B cell (primary cell): ENCODE data around the gene EPB41L5. TPM values are rescaled to one million over a fixed set of nuclear protein-coding genes. Genes with fewer than 3 reads are reported as not detected.

Source experiments
- ATAC-seq: fragments of 200-7000 bp; cut with Tn5 transposase; one replicate; pipeline ENCODE4 v1.10.0; 2021; ENCODE audit warnings: low read depth, mild to moderate bottlenecking, moderate number of reproducible peaks, moderate library complexity
- CTCF ChIA-PET: fragments of 350-600 bp; sonication (Branson Sonifier 250); formaldehyde crosslinking; loops from one replicate; lab custom pipeline; 2021; ENCODE audit warnings: antibody characterized with exemption, inconsistent platforms; lab: Charles Lee
- POLR2A ChIA-PET: fragments of 350-600 bp; sonication (Branson Sonifier 250); formaldehyde crosslinking; loops from one replicate; lab custom pipeline; 2021; ENCODE audit warnings: antibody characterized with exemption; lab: Charles Lee
- DNase-seq: peaks from one replicate; pipeline ENCODE4 v3.0.0; 2013
- H2AFZ ChIP-seq: 2 replicates; pipeline ENCODE4 v1.6.1; 2012; ENCODE audit warnings: mild to moderate bottlenecking, low read depth, low read length; ENCODE audit not compliant: insufficient read depth, poor library complexity, severe bottlenecking
- H3K27ac ChIP-seq, 2 donors: 1 replicate in 1 of 2; 2 replicates in 1 of 2; pipeline ENCODE4 v1.5.1; 2012 to 2013; ENCODE audit warnings: low read length in 2 of 2, mild to moderate bottlenecking in 2 of 2, moderate library complexity in 1 of 2
- H3K27me3 ChIP-seq, 4 experiments: fragments of 200-600 bp in 1 of 4; sonication (generic) in 1 of 4; replicated peaks in 1 of 4; 1 replicate in 2 of 4; 2 replicates in 2 of 4; pipeline versions ENCODE4 v1.6.1 to v1.7.0; 2013 to 2016; ENCODE audit warnings: low read length in 3 of 4, mild to moderate bottlenecking in 2 of 4, mixed read lengths in 1 of 4, moderate library complexity in 1 of 4; ENCODE audit not compliant: insufficient read depth in 4 of 4, control insufficient read depth in 3 of 4; ENCODE audit errors: control extremely low read depth in 1 of 4
- H3K36me3 ChIP-seq, 2 experiments: replicated peaks in 1 of 2; 1 replicate in 1 of 2; 2 replicates in 1 of 2; pipeline versions ENCODE4 v1.6.1 to v1.7.1; 2013; ENCODE audit warnings: low read length in 1 of 2; ENCODE audit not compliant: insufficient read depth in 2 of 2, control insufficient read depth in 1 of 2; ENCODE audit errors: control extremely low read depth in 1 of 2, extremely low read depth in 1 of 2
- H3K4me1 ChIP-seq, 2 donors: fragments of 200-600 bp in 1 of 2; sonication (generic) in 1 of 2; 1 replicate in 1 of 2; 2 replicates in 1 of 2; pipeline versions ENCODE4 v1.5.1 to v1.6.1; 2013 to 2017; ENCODE audit warnings: low read length in 2 of 2; ENCODE audit not compliant: control insufficient read depth in 2 of 2, insufficient read depth in 2 of 2
- H3K4me2 ChIP-seq: replicated peaks from 2 replicates; pipeline ENCODE3; 2012; ENCODE audit warnings: mild to moderate bottlenecking, low read depth, low read length; ENCODE audit not compliant: poor library complexity, severe bottlenecking
- H3K4me3 ChIP-seq, 5 experiments: fragments of 200-600 bp in 1 of 5; sonication (generic) in 1 of 5; 1 replicate in 3 of 5; 2 replicates in 2 of 5; pipeline versions ENCODE4 v1.5.1 to v1.7.0; 2011 to 2016; ENCODE audit warnings: low read length in 4 of 5, mild to moderate bottlenecking in 4 of 5, low read depth in 2 of 5, control low read depth in 1 of 5, moderate library complexity in 1 of 5; ENCODE audit not compliant: insufficient read depth in 1 of 5; ENCODE audit errors: control extremely low read depth in 1 of 5, extremely low read depth in 1 of 5
- H3K79me2 ChIP-seq: fragments of 200-600 bp; sonication (generic); one replicate; pipeline ENCODE4 v1.6.0; 2016; ENCODE audit warnings: low read length; ENCODE audit not compliant: control insufficient read depth, insufficient read depth
- H3K9ac ChIP-seq: fragments of 200-600 bp; sonication (generic); 2 replicates; pipeline ENCODE4 v1.6.1; 2017; ENCODE audit warnings: mild to moderate bottlenecking, low read length, moderate library complexity
- H3K9me3 ChIP-seq, 3 donors: one replicate each; pipeline versions ENCODE4 v1.6.1 to v1.7.1; 2013; ENCODE audit warnings: low read length in 2 of 3; ENCODE audit not compliant: control insufficient read depth in 2 of 3, insufficient read depth in 1 of 3; ENCODE audit errors: control extremely low read depth in 1 of 3
- H4K20me1 ChIP-seq: 2 replicates; pipeline ENCODE4 v1.6.0; 2012; ENCODE audit warnings: mild to moderate bottlenecking, low read length; ENCODE audit not compliant: insufficient read depth, control insufficient read depth, poor library complexity, severe bottlenecking
- H3K27ac Mint-ChIP-seq: one replicate; pipeline ENCODE4 v1.8.0; 2021; ENCODE audit warnings: mixed read lengths
- H3K27me3 Mint-ChIP-seq: one replicate; pipeline ENCODE4 v1.8.0; 2021; ENCODE audit warnings: mixed read lengths
- H3K4me1 Mint-ChIP-seq: one replicate; pipeline ENCODE4 v1.8.0; 2021; ENCODE audit warnings: mixed read lengths
- H3K4me3 Mint-ChIP-seq: one replicate; pipeline ENCODE4 v1.8.0; 2021; ENCODE audit warnings: mixed read lengths
- H3K9me3 Mint-ChIP-seq: one replicate; pipeline ENCODE4 v1.8.0; 2022; ENCODE audit warnings: mixed read lengths; ENCODE audit not compliant: insufficient read depth
- EZH2 ChIP-seq: IDR thresholded peaks from 2 replicates; pipeline ENCODE4 v1.6.1; 2012; ENCODE audit warnings: borderline replicate concordance, low read depth, mild to moderate bottlenecking, moderate library complexity, low read length; ENCODE audit not compliant: insufficient read depth, poor library complexity, severe bottlenecking
- WGBS: methylation state at CpG from one replicate; pipeline ENCODE4 v1.1.5; 2013; ENCODE audit warnings: missing lambda C conversion rate; ENCODE audit not compliant: insufficient coverage; 5-methylcytosine and 5-hydroxymethylcytosine counted together
- intact Hi-C: fragments of 100-400 bp; cut with micrococcal nuclease; formaldehyde crosslinking; loops from one replicate; pipeline ENCODE4 v1.10.0; 2022
- polyA plus RNA-seq: library from polyadenylated mRNA; depleted of rRNA; stranded (reverse); fragments of >200 nt; gene quantifications from 2 replicates; pipeline ENCODE4 v1.2.3, GENCODE V29; 2012
- total RNA-seq, 2 donors: library from RNA; stranded (reverse); fragments of 120-200 nt in 1 of 2; gene quantifications; 1 replicate in 1 of 2; 2 replicates in 1 of 2; pipeline versions ENCODE4 v1.2.3 to v1.2.4, GENCODE V29; 2013 to 2022
- TF ChIP-seq, protein P1 (sequence below): fragments of 200-600 bp; IDR thresholded peaks from one replicate; pipeline ENCODE4 v1.8.0; 2022; ENCODE audit warnings: antibody characterized with exemption, mild to moderate bottlenecking

EPB41L5 gene
- total and polyA plus RNA-seq, 2 donors (not counting 1 experiment from before 2014, with no cell fraction given): 3.9 to 14.0 TPM

DNA sequence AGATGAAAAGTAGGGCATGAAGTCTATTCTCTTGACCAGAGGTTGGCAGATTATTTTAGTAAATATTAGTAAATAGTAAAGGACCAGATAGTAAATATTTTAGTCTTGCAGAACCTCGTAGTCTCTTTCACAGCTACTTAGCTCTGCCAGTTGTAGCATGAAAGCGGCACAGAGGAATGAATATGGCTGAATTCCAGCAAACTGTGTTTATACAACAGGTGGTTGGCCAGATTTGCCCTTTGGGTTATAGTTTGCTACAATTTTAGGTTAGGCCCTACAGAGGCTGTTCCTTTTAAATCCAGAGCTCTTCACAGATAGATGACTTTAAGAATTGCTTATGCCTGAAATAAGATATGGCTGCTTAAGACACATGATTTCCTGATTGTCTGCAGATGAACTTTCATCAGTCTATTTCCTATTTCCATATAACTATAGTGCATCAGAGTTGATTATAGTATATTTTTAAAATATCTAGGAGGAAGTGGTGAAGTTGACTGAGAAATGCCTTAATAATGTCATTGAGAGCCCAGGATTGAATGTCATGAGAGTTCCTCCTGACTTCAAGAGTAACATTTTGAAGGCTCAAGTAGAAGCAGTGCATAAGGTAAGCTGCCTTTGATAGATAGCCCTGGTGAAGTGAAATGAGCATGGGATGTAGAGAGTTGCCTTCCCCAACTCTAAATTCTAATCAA lies 129.8 kb downstream of the EPB41L5 start:
- Histone ChIP-seq H4K20me1 (no peaks in the 10 kb centered on the region), H3K79me2 (no peaks in the 10 kb centered on the region), H3K9ac (no peak overlapping the region), H3K36me3 (no peaks in the 10 kb centered on the region), H3K4me2 (no peak overlapping the region), H2AFZ (no peak overlapping the region), H3K27ac (no peak overlapping the region), H3K4me1 (no peaks in the 10 kb centered on the region), H3K4me3 (no peak overlapping the region), H3K9me3 (no peaks in the 10 kb centered on the region), H3K27me3 (no peaks in the 10 kb centered on the region)
- DNase-seq (no peak), ATAC-seq (no peak)
- H3K27me3 Mint-ChIP-seq: no peaks in the 10 kb centered on the region
- WGBS: 100% methylated on average over 2 of the region's 2 CpGs
- H3K27ac Mint-ChIP-seq: no peak overlapping the region
- H3K9me3 Mint-ChIP-seq: no peaks in the 10 kb centered on the region
- POLR2A ChIA-PET: no interaction called here
- H3K4me3 Mint-ChIP-seq: no peak overlapping the region
- CTCF ChIA-PET: interaction anchor here (1.0 kb wide), 1 partner anchor 32 kb away, joined by 3 read pairs; no protein-coding TSS in a partner anchor
- no peaks in the 10 kb centered on the region for H3K4me1 Mint-ChIP-seq
- intact Hi-C loops: no loop called here
- TF ChIP-seq EZH2: no peak
- TF ChIP-seq, protein P1, sequence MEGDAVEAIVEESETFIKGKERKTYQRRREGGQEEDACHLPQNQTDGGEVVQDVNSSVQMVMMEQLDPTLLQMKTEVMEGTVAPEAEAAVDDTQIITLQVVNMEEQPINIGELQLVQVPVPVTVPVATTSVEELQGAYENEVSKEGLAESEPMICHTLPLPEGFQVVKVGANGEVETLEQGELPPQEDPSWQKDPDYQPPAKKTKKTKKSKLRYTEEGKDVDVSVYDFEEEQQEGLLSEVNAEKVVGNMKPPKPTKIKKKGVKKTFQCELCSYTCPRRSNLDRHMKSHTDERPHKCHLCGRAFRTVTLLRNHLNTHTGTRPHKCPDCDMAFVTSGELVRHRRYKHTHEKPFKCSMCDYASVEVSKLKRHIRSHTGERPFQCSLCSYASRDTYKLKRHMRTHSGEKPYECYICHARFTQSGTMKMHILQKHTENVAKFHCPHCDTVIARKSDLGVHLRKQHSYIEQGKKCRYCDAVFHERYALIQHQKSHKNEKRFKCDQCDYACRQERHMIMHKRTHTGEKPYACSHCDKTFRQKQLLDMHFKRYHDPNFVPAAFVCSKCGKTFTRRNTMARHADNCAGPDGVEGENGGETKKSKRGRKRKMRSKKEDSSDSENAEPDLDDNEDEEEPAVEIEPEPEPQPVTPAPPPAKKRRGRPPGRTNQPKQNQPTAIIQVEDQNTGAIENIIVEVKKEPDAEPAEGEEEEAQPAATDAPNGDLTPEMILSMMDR: no peak

DNA sequence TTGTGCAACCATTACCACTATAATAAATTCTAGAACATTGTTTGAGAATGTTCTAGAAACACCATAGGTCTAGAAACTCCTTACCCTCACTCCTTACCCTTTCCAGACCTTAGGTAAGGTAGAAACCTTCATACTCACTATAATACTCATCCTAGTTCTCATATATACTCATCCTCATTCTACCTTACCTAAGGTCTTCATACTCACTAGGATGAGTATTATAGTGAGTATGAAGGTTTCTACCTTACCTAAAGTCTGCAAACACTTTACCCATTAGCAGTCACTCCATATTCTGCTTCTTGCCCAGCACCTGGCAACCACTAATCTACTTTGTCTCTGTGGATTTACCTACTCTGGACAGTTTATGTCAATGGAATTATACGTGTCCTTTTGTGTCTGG lies 135.4 kb downstream of the EPB41L5 start:
- no peak overlapping the region for H3K4me3 ChIP-seq
- ChIA-PET CTCF (no interaction called here), POLR2A (no interaction called here)
- peaks cover 5 to 19% (median 15%) of the 10 kb centered on the region in 3 donors for H3K9me3 ChIP-seq
- no peak overlapping the region for H2AFZ ChIP-seq
- H3K27me3 ChIP-seq: no peaks in the 10 kb centered on the region
- Mint-ChIP-seq H3K4me1 (peaks cover 5% of the 10 kb centered on the region), H3K27ac (no peak overlapping the region), H3K4me3 (no peak overlapping the region), H3K9me3 (peaks cover 9% of the 10 kb centered on the region), H3K27me3 (no peaks in the 10 kb centered on the region)
- no peak overlapping the region for H3K4me2 ChIP-seq
- H3K27ac ChIP-seq: no peak overlapping the region
- no peak for DNase-seq
- no peaks in the 10 kb centered on the region for H3K36me3 ChIP-seq
- WGBS: no CpG with 5 or more reads among the region's 1 CpG
- TF ChIP-seq EZH2: no peak
- TF ChIP-seq, protein P1: no peak
- no peak overlapping the region for H3K9ac ChIP-seq
- no peaks in the 10 kb centered on the region for H3K79me2 ChIP-seq
- no peaks in the 10 kb centered on the region for H4K20me1 ChIP-seq
- ATAC-seq: no peak
- intact Hi-C loops: no loop called here
- H3K4me1 ChIP-seq: no peaks in the 10 kb centered on the region
